ENCODE data around the gene RIPOR3. TPM values are rescaled to one million over a fixed set of nuclear protein-coding genes. Genes with fewer than 3 reads are reported as not detected.

Gene RIPOR3
- total and polyA plus RNA-seq, 9 of the 15 experiments (the other 6 are each of a cell fraction or from before 2014, with no cell fraction given) = 3.3 to 62.7 (median 21.4) TPM

DNA sequence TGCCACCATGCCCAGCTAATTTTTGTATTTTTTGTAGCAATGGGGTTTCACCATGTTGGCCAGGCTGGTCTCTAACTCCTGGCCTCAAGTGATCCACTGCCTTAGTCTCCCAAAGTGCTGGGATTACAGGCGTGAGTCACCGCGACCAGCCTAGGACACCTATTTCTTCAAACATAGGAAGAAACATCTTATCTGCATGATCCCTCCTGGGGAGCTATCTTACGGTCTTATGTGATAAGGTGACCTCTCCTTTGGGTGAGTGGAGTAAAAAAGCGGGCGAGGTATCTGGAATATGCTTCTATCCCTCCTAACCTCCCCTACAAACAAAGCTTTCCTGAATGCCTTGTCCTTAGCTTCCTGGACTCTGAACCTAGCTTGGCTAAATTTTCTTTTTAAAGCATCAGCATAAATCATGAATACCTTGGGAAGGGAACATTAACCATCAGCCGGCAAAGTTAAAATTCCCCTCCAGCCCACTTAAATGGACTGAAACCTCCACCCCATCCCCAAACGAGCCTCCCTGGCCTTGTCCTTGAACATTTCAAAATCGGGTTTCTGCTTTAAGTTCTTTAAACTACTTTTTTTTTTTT, 24.5 kb downstream of the RIPOR3 start (continued):
- no peak for TF ChIP-seq NFXL1 (CRISPR knock-in tag; IDR thresholded peaks at IDR 0.05)
- TF ChIP-seq HES1 (IDR thresholded peaks at IDR 0.05; ENCODE audit: low read depth) = 0 out of 2 replicates have a peak, but pooled peaks have one; percentile 25
- no peak for TF ChIP-seq NFE2 (IDR thresholded peaks at IDR 0.05; ENCODE audit: low read depth)
- TF ChIP-seq EP300 (IDR thresholded peaks at IDR 0.05; ENCODE audit: low read length) = peak; percentile 61
- no peak for TF ChIP-seq RBM34 (IDR thresholded peaks at IDR 0.05; ENCODE audit: borderline replicate concordance, insufficient read depth, low read length)
- no peak for TF ChIP-seq CBX5 (IDR thresholded peaks at IDR 0.05; ENCODE audit: borderline replicate concordance, low read depth)
- TF ChIP-seq ZNF311 (CRISPR knock-in tag; IDR thresholded peaks at IDR 0.05) = no peak
- TF ChIP-seq ZNF124 (CRISPR knock-in tag; IDR thresholded peaks at IDR 0.05) = no peak
- TF ChIP-seq FOXK1 (CRISPR knock-in tag; IDR thresholded peaks at IDR 0.05; ENCODE audit: borderline replicate concordance) = no peak
- TF ChIP-seq ZFP91 (CRISPR knock-in tag; IDR thresholded peaks at IDR 0.05) = no peak
- no peak for TF ChIP-seq DDX20 (tag; IDR thresholded peaks at IDR 0.05; ENCODE audit: low read depth)
- TF ChIP-seq GTF2E2 (tag; IDR thresholded peaks at IDR 0.05) = no peak
- TF ChIP-seq ARNT (IDR thresholded peaks at IDR 0.05) = no peak
- TF ChIP-seq, protein P1, sequence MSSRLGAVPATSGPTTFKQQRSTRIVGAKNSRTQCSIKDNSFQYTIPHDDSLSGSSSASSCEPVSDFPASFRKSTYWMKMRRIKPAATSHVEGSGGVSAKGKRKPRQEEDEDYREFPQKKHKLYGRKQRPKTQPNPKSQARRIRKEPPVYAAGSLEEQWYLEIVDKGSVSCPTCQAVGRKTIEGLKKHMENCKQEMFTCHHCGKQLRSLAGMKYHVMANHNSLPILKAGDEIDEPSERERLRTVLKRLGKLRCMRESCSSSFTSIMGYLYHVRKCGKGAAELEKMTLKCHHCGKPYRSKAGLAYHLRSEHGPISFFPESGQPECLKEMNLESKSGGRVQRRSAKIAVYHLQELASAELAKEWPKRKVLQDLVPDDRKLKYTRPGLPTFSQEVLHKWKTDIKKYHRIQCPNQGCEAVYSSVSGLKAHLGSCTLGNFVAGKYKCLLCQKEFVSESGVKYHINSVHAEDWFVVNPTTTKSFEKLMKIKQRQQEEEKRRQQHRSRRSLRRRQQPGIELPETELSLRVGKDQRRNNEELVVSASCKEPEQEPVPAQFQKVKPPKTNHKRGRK (tag; IDR thresholded peaks at IDR 0.05) = no peak
- TF ChIP-seq MIER1 (IDR thresholded peaks at IDR 0.05; ENCODE audit: low read depth) = no peak
- TF ChIP-seq, protein P2, sequence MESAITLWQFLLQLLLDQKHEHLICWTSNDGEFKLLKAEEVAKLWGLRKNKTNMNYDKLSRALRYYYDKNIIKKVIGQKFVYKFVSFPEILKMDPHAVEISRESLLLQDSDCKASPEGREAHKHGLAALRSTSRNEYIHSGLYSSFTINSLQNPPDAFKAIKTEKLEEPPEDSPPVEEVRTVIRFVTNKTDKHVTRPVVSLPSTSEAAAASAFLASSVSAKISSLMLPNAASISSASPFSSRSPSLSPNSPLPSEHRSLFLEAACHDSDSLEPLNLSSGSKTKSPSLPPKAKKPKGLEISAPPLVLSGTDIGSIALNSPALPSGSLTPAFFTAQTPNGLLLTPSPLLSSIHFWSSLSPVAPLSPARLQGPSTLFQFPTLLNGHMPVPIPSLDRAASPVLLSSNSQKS (CRISPR knock-in tag; IDR thresholded peaks at IDR 0.05) = no peak
- no peak for TF ChIP-seq ZNF695 (CRISPR knock-in tag; IDR thresholded peaks at IDR 0.05)
- TF ChIP-seq KDM4B (IDR thresholded peaks at IDR 0.05; ENCODE audit: borderline replicate concordance in 2 of 2, low read depth in 1 of 2) = no peak
- no peak for TF ChIP-seq NR2C1 (IDR thresholded peaks at IDR 0.05)
- peak; percentile 21; the same call in 1 of the 2 replicates for TF ChIP-seq NR2C1 (tag; IDR thresholded peaks at IDR 0.05)
- TF ChIP-seq DIDO1 (tag; IDR thresholded peaks at IDR 0.05; ENCODE audit: low read depth) = no peak
- TF ChIP-seq E2F4 (CRISPR knock-in tag; IDR thresholded peaks at IDR 0.05; ENCODE audit: low read depth) = no peak
- TF ChIP-seq PTTG1 (tag; IDR thresholded peaks at IDR 0.05; ENCODE audit: low read depth) = no peak
- TF ChIP-seq EWSR1 (IDR thresholded peaks at IDR 0.05; ENCODE audit: borderline replicate concordance, low read depth, partially characterized antibody) = no peak

Measured in K562 (cell line).